MCF 10A (cell line): ENCODE data around the gene LTB. TPM values are rescaled to one million over a fixed set of nuclear protein-coding genes. Genes with fewer than 3 reads are reported as not detected.

Experiments
- BruUV-seq: library from RNA; stranded (reverse); fragments of 400-500 nt; replicated peaks from 2 replicates; lab custom pipeline; 2021; lab: Mats Ljungman, UMichigan
- CTCF ChIA-PET: fragments of 300-600 bp; sonication (Branson Sonifier 250); formaldehyde crosslinking; extraction: SDS; loops from one replicate; lab custom pipeline; 2021; ENCODE audit warnings: antibody characterized with exemption, inconsistent platforms; lab: Yijun Ruan, JAX
- POLR2A ChIA-PET: fragments of 300-600, 350-650 bp; sonication (Branson Sonifier 250); formaldehyde crosslinking; extraction: SDS; loops from one replicate; lab custom pipeline; 2020; ENCODE audit warnings: antibody characterized with exemption, inconsistent platforms; lab: Yijun Ruan, JAX
- DNase-seq: peaks from one replicate; pipeline ENCODE4 v3.0.0-alpha.2; 2018; ENCODE audit not compliant: unreplicated experiment
- H3K27ac Mint-ChIP-seq: one replicate; pipeline ENCODE4 v1.8.0; 2022; ENCODE audit warnings: mild to moderate bottlenecking, low read depth, mixed read lengths; ENCODE audit not compliant: unreplicated experiment
- H3K27me3 Mint-ChIP-seq: one replicate; pipeline ENCODE4 v1.8.0; 2022; ENCODE audit warnings: mixed read lengths; ENCODE audit not compliant: insufficient read depth, unreplicated experiment
- H3K36me3 Mint-ChIP-seq: one replicate; pipeline ENCODE4 v1.8.0; 2022; ENCODE audit warnings: mild to moderate bottlenecking, moderate library complexity, mixed read lengths; ENCODE audit not compliant: insufficient read depth, unreplicated experiment
- H3K4me1 Mint-ChIP-seq: one replicate; pipeline ENCODE4 v1.8.0; 2022; ENCODE audit warnings: mixed read lengths; ENCODE audit not compliant: insufficient read depth, unreplicated experiment
- H3K4me3 Mint-ChIP-seq: one replicate; pipeline ENCODE4 v1.8.0; 2022; ENCODE audit warnings: mild to moderate bottlenecking, moderate library complexity, mixed read lengths; ENCODE audit not compliant: unreplicated experiment
- H3K9me3 Mint-ChIP-seq: one replicate; pipeline ENCODE4 v1.8.0; 2022; ENCODE audit warnings: mixed read lengths; ENCODE audit not compliant: unreplicated experiment
- intact Hi-C: fragments of 100-400 bp; cut with micrococcal nuclease; formaldehyde crosslinking; loops from 2 replicates; pipeline ENCODE4 v1.14.1; 2022
- total RNA-seq: library from RNA; stranded (reverse); gene quantifications from 2 replicates; pipeline ENCODE4 v1.2.3, GENCODE V29; 2022
- TF ChIP-seq, protein P1 (sequence below): fragments of 200-600 bp; IDR thresholded peaks from one replicate; pipeline ENCODE4 v1.8.0; 2022; ENCODE audit warnings: antibody characterized with exemption, mild to moderate bottlenecking; ENCODE audit not compliant: unreplicated experiment

Gene LTB
- total RNA-seq, 1 experiment from 2014 or later: 0.37 TPM

DNA sequence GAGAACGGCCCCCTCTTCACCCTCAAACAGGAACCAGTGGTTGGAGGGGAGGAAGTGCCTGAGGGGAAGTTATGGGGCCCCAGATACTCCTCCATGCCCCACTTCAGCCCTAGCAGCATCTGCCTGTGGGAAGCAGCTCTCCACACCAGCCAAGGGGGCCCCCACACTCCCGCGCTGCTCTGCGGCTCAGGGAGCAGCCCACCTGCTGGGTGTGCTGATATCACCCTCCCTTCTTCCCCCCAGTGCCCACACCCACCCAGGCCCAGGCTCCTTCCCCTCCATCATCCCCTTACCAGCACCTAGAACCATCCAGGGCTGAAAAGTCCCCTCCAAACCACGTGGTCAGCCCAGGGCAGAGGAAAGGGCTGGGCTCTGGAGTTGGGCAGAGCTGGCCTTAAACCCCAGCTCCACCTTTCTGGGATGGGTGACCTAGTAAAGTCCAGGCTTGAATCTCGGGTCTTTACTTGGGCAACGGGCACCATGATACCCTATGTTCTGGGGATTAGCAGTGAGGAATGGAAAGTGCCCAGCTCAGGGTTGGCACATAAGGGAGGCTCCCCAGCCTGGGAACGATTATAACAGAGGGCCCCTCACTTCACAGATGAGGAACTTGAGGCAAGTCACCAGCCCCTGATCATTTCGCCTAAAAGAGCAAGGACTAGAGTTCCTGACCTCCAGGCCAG lies 4.5 kb upstream of the LTB start:
- DNase-seq: no peak
- TF ChIP-seq, protein P1, sequence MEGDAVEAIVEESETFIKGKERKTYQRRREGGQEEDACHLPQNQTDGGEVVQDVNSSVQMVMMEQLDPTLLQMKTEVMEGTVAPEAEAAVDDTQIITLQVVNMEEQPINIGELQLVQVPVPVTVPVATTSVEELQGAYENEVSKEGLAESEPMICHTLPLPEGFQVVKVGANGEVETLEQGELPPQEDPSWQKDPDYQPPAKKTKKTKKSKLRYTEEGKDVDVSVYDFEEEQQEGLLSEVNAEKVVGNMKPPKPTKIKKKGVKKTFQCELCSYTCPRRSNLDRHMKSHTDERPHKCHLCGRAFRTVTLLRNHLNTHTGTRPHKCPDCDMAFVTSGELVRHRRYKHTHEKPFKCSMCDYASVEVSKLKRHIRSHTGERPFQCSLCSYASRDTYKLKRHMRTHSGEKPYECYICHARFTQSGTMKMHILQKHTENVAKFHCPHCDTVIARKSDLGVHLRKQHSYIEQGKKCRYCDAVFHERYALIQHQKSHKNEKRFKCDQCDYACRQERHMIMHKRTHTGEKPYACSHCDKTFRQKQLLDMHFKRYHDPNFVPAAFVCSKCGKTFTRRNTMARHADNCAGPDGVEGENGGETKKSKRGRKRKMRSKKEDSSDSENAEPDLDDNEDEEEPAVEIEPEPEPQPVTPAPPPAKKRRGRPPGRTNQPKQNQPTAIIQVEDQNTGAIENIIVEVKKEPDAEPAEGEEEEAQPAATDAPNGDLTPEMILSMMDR: no peak
- no peak overlapping the region for H3K4me3 Mint-ChIP-seq
- no peaks in the 10 kb centered on the region for H3K36me3 Mint-ChIP-seq
- H3K27ac Mint-ChIP-seq: no peak overlapping the region
- intact Hi-C loops: no loop called here
- CTCF ChIA-PET: interaction anchor here (1.1 to 18.9 kb wide), 2 partner anchors 11 to 12 kb away, joined by 4 to 215 read pairs; partner anchors contain the start of genes NCR3 and TNF
- POLR2A ChIA-PET: interaction anchor here (0.6 to 1.5 kb wide), 2 partner anchors 12 to 27 kb away, joined by 3 to 6 read pairs; no protein-coding TSS in a partner anchor
- peaks cover 8% of the 10 kb centered on the region for H3K4me1 Mint-ChIP-seq
- H3K9me3 Mint-ChIP-seq: no peaks in the 10 kb centered on the region
- no TSS peak for BruUV-seq
- no peaks in the 10 kb centered on the region for H3K27me3 Mint-ChIP-seq

DNA sequence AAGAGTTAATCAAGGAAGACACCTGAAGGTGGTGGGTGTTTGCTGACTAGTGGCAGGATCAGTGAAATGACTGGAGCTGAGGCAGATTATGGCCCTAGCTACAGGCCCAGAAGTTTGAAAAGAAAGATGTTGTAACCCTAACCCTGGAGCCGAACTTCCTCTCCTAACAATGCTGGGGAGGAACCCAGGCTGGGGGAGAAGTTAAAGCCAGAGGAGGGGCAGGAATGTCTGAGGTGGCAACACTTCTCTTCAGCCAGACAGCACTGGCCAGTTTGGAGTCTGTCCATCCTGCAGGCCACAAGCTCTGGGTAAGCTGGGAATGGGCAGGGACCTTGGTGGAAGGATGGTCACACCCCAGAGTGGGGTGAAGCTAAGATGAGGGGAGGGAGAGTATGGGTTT lies 3.8 kb upstream of the LTB start, which contains the start of gene LST1:
Gene LST1, plus strand, starts transcription at position 270 of the 400 bp plus-strand sequence. CDS start 1,023 bp downstream, outside the sequence.
- no peaks in the 10 kb centered on the region for H3K36me3 Mint-ChIP-seq
- CTCF ChIA-PET: interaction anchor here (0.7 to 18.9 kb wide), 2 partner anchors 11 to 126 kb away, joined by 3 to 215 read pairs; partner anchors contain the start of gene NCR3
- no peak within 1 kb of the TSS for H3K4me3 Mint-ChIP-seq
- no peak for DNase-seq
- H3K27ac Mint-ChIP-seq: no peak within 1 kb of the TSS
- POLR2A ChIA-PET: interaction anchor here (1.5 kb wide), 1 partner anchor 12 kb away, joined by 6 read pairs; no protein-coding TSS in a partner anchor
- TF ChIP-seq, protein P1: no peak
- H3K4me1 Mint-ChIP-seq: peaks cover 15% of the 10 kb centered on the region
- H3K9me3 Mint-ChIP-seq: no peaks in the 10 kb centered on the region
- H3K27me3 Mint-ChIP-seq: no peaks in the 10 kb centered on the region
- BruUV-seq: no TSS peak
- intact Hi-C loops: no loop called here

DNA sequence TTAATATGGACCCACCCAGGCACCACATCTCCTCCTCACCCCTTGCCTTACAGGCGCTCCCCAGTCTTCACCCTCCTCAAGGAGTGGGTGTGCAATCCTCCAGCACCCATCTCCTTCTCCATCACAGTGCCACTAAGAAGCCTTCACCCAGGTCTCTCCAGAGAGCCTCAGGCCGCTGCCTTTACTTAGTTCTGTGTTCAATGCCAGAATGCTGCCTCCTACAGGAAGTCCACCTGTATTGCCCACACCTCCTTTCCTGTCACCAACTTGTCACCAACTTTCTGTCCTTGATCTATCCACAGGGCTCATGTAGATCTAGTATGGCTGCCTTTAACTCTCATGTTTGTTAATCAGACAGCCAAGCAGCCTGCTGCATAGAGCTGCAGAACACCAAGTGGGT lies 3.3 kb upstream of the LTB start:
- H3K36me3 Mint-ChIP-seq: no peaks in the 10 kb centered on the region
- no peaks in the 10 kb centered on the region for H3K9me3 Mint-ChIP-seq
- intact Hi-C loops: no loop called here
- H3K4me3 Mint-ChIP-seq: no peak overlapping the region
- BruUV-seq: no TSS peak
- TF ChIP-seq, protein P1: peak; percentile 33
- CTCF ChIA-PET: interaction anchor here (0.7 to 18.9 kb wide), 3 partner anchors 12 to 126 kb away, joined by 3 to 215 read pairs (median 3); partner anchors contain the start of gene NCR3
- H3K27me3 Mint-ChIP-seq: no peaks in the 10 kb centered on the region
- no peak overlapping the region for H3K27ac Mint-ChIP-seq
- POLR2A ChIA-PET: interaction anchor here (1.5 kb wide), 1 partner anchor 13 kb away, joined by 6 read pairs; no protein-coding TSS in a partner anchor
- peaks cover 17% of the 10 kb centered on the region for H3K4me1 Mint-ChIP-seq
- DNase-seq: peak; percentile 29
